CD14-positive monocyte (primary cell): ENCODE results near the gene GPRC5C. TPM values are rescaled to one million over a fixed set of nuclear protein-coding genes. Genes with fewer than 3 reads are reported as not detected.

Experiments
- DNase-seq, 3 donors: peaks; one replicate each; pipeline ENCODE4 v3.0.0-alpha.2; 2011 to 2022
- H2AFZ ChIP-seq: 2 replicates; pipeline ENCODE4 v1.6.0; 2012; ENCODE audit warnings: mild to moderate bottlenecking, low read depth, low read length, inconsistent platforms; ENCODE audit not compliant: insufficient read depth, poor library complexity, severe bottlenecking
- H3K27ac ChIP-seq, 2 donors: 1 replicate in 1 of 2; 2 replicates in 1 of 2; pipeline ENCODE4 v1.5.1; 2012 to 2013; ENCODE audit warnings: low read length in 2 of 2, control low read depth in 1 of 2, inconsistent platforms in 1 of 2, low read depth in 1 of 2, mild to moderate bottlenecking in 1 of 2
- H3K27me3 ChIP-seq, 2 donors: one replicate each; pipeline versions ENCODE4 v1.6.0 to v1.6.1; 2011 to 2013; ENCODE audit warnings: low read length in 2 of 2; ENCODE audit not compliant: control insufficient read depth in 2 of 2, insufficient read depth in 2 of 2
- H3K36me3 ChIP-seq, 2 donors: replicated peaks in 1 of 2; 1 replicate in 1 of 2; 2 replicates in 1 of 2; pipeline versions ENCODE4 v1.5.1 to v1.6.1; 2012 to 2013; ENCODE audit warnings: low read length in 2 of 2, control low read depth in 1 of 2, inconsistent platforms in 1 of 2, mild to moderate bottlenecking in 1 of 2; ENCODE audit not compliant: insufficient read depth in 2 of 2, control insufficient read depth in 1 of 2
- H3K4me1 ChIP-seq, 2 donors: 1 replicate in 1 of 2; 2 replicates in 1 of 2; pipeline versions ENCODE4 v1.5.1 to v1.6.1; 2012 to 2013; ENCODE audit warnings: low read length in 2 of 2, control low read depth in 1 of 2, inconsistent platforms in 1 of 2, mild to moderate bottlenecking in 1 of 2, moderate library complexity in 1 of 2; ENCODE audit not compliant: insufficient read depth in 2 of 2, control insufficient read depth in 1 of 2
- H3K4me2 ChIP-seq: replicated peaks from 2 replicates; pipeline ENCODE3; 2012; ENCODE audit warnings: low read length, moderate library complexity, mild to moderate bottlenecking; ENCODE audit not compliant: poor library complexity, severe bottlenecking; ENCODE audit errors: extremely low read depth
- H3K4me3 ChIP-seq, 3 experiments: fragments of 200-600 bp in 1 of 3; sonication (generic) in 1 of 3; replicated peaks in 1 of 3; 1 replicate in 2 of 3; 2 replicates in 1 of 3; pipeline ENCODE4 v1.5.1; 2011 to 2013; ENCODE audit warnings: low read length in 3 of 3, mild to moderate bottlenecking in 3 of 3, control low read depth in 2 of 3, low read depth in 2 of 3, inconsistent platforms in 1 of 3, moderate library complexity in 1 of 3
- H3K79me2 ChIP-seq: 2 replicates; pipeline ENCODE4 v1.6.0; 2012; ENCODE audit warnings: mild to moderate bottlenecking, control low read depth, inconsistent platforms, low read length, moderate library complexity; ENCODE audit not compliant: insufficient read depth
- H3K9ac ChIP-seq: 2 replicates; pipeline ENCODE4 v1.6.0; 2017; ENCODE audit warnings: low read length, mild to moderate bottlenecking; ENCODE audit not compliant: insufficient read depth, poor library complexity, severe bottlenecking
- H3K9me3 ChIP-seq, 2 donors: replicated peaks in 1 of 2; 1 replicate in 1 of 2; 2 replicates in 1 of 2; pipeline versions ENCODE4 v1.5.1 to v1.6.1; 2012 to 2013; ENCODE audit warnings: low read length in 2 of 2, control low read depth in 1 of 2; ENCODE audit not compliant: control insufficient read depth in 1 of 2, insufficient read depth in 1 of 2
- H4K20me1 ChIP-seq: 2 replicates; pipeline ENCODE4 v1.6.0; 2012; ENCODE audit warnings: mild to moderate bottlenecking, low read length, control low read depth, moderate library complexity; ENCODE audit not compliant: insufficient read depth
- H3K27ac Mint-ChIP-seq, 7 donors: one replicate each; pipeline ENCODE4 v1.8.0; 2020; ENCODE audit warnings: mild to moderate bottlenecking in 7 of 7, mixed read lengths in 7 of 7, moderate library complexity in 6 of 7, inconsistent platforms in 2 of 7
- H3K27me3 Mint-ChIP-seq, 3 donors: one replicate each; pipeline ENCODE4 v1.8.0; 2021 to 2022; ENCODE audit warnings: low read depth in 3 of 3, mild to moderate bottlenecking in 3 of 3, mixed read lengths in 3 of 3, moderate library complexity in 3 of 3, inconsistent platforms in 1 of 3
- H3K36me3 Mint-ChIP-seq, 2 donors: one replicate each; pipeline ENCODE4 v1.8.0; 2020; ENCODE audit warnings: mixed read lengths in 2 of 2, inconsistent platforms in 1 of 2, mild to moderate bottlenecking in 1 of 2
- H3K4me1 Mint-ChIP-seq: one replicate; pipeline ENCODE4 v1.8.0; 2020; ENCODE audit warnings: mild to moderate bottlenecking, mixed read lengths
- H3K4me3 Mint-ChIP-seq, 2 donors: one replicate each; pipeline ENCODE4 v1.8.0; 2020; ENCODE audit warnings: mild to moderate bottlenecking in 2 of 2, mixed read lengths in 2 of 2, moderate library complexity in 1 of 2
- H3K9me3 Mint-ChIP-seq, 7 donors: one replicate each; pipeline ENCODE4 v1.8.0; 2020 to 2022; ENCODE audit warnings: mixed read lengths in 7 of 7, mild to moderate bottlenecking in 6 of 7, moderate library complexity in 6 of 7, inconsistent platforms in 2 of 7
- WGBS: methylation state at CpG from one replicate; pipeline ENCODE4 v1.1.5; 2013; ENCODE audit warnings: missing lambda C conversion rate; ENCODE audit not compliant: insufficient coverage; 5-methylcytosine and 5-hydroxymethylcytosine counted together
- intact Hi-C, 2 donors: fragments of 100-400 bp; cut with micrococcal nuclease; formaldehyde crosslinking; loops; one replicate each; pipeline versions ENCODE4 v1.15.0 to v1.15.1; 2023
- polyA plus RNA-seq, 3 donors: library from polyadenylated mRNA; depleted of rRNA in 1 of 3; unstranded in 2 of 3; stranded (reverse) in 1 of 3; fragments of 300-500 nt in 2 of 3; fragments of >200 nt in 1 of 3; fragmentation: Illumina TruSeq in 2 of 3; gene quantifications; 1 replicate in 2 of 3; 2 replicates in 1 of 3; pipeline ENCODE4 v1.2.3, GENCODE V29; 2012 to 2021
- TF ChIP-seq, protein P1 (sequence below): fragments of 200-600 bp; IDR thresholded peaks from one replicate; pipeline ENCODE4 v1.8.0; 2022; ENCODE audit warnings: antibody characterized with exemption, mild to moderate bottlenecking

The GPRC5C gene
- polyA plus RNA-seq, 3 donors = 0.47 to 3.3 (median 1.9) TPM

DNA sequence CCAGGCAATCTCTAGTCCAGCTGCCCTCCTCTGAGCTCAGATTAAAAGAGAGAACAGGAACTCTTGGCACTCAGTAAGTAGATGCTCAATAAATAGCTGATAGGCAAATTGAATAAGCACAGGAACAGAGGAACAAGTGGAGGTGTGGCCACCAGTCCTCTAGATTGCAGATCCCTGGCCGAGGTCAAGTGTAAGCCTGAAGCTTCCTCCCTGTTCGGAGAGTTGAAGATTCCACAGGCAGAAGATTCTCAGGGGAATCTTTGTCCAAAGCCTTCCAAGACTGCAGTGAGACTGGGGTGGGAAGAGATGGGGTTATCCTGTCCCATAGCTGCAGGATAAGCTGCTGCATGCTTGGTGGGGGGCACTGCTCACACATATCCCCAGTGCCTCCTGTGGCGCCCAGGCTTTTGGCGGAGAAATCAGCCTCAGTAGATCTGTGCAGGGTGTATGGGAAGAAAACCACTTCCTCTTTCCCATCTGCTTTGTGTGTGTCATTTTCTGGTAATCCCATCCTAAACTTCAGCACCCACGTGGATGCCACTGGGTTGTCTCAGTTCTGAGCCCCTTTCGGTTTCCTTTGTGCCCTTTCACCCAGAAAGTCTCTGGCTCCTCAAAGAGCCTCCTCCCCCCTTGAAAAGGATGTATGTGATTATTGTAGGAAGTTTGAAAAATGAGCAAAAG is 46.7 kb downstream of the GPRC5C start:
- Histone ChIP-seq H3K4me3 (peak overlapping the region in 1 of 3 experiments; percentile 66), H3K36me3 (peaks cover 80 to 88% of the 10 kb centered on the region in 2 donors), H3K4me1 (peaks cover 34 to 42% of the 10 kb centered on the region in 2 donors), H2AFZ (no peak overlapping the region), H3K9ac (peak overlapping the region; percentile 5), H3K27ac (peak overlapping the region; percentile 81 to 83), H3K4me2 (peak overlapping the region; percentile 63), H3K79me2 (peaks cover 26% of the 10 kb centered on the region), H3K9me3 (peaks cover 10 to 11% of the 10 kb centered on the region in 2 donors), H3K27me3 (no peaks in the 10 kb centered on the region), H4K20me1 (peaks cover 94% of the 10 kb centered on the region)
- Mint-ChIP-seq H3K36me3 (peaks cover 86 to 94% of the 10 kb centered on the region in 2 donors), H3K9me3 (peaks cover 11 to 20% (median 13%) of the 10 kb centered on the region in 7 donors), H3K4me3 (peak overlapping the region; percentile 54 to 80), H3K27me3 (peaks cover 0 to 5% (median 0%) of the 10 kb centered on the region in 3 donors), H3K4me1 (peaks cover 44% of the 10 kb centered on the region), H3K27ac (peak overlapping the region; percentile 84 to 95 (median 90))
- no CpG with 5 or more reads among the region's 6 CpGs for WGBS
- TF ChIP-seq, protein P1, sequence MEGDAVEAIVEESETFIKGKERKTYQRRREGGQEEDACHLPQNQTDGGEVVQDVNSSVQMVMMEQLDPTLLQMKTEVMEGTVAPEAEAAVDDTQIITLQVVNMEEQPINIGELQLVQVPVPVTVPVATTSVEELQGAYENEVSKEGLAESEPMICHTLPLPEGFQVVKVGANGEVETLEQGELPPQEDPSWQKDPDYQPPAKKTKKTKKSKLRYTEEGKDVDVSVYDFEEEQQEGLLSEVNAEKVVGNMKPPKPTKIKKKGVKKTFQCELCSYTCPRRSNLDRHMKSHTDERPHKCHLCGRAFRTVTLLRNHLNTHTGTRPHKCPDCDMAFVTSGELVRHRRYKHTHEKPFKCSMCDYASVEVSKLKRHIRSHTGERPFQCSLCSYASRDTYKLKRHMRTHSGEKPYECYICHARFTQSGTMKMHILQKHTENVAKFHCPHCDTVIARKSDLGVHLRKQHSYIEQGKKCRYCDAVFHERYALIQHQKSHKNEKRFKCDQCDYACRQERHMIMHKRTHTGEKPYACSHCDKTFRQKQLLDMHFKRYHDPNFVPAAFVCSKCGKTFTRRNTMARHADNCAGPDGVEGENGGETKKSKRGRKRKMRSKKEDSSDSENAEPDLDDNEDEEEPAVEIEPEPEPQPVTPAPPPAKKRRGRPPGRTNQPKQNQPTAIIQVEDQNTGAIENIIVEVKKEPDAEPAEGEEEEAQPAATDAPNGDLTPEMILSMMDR = no peak
- intact Hi-C loops = no loop called here
- peak; percentile 80 to 91 (median 90) for DNase-seq

DNA sequence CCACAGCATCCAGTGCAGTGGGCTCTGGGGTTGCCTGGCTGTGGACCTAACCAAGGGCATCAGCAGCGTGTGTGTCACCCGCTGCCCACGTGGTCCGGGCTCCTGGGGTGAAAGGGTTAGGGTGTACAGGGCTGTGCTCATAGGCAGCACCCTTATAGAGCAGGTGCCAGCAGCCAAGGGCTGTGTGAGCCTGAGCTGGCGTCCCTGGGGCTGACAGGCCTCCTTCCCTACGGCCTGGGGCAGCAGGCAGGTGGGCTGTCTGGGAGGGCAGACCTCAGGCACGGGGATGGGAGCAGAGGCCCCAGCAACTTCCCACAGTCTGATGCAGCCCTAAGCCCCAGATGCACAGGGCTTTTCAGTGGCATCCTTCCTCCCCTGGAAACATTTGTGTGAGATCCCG is 48.4 kb downstream of the GPRC5C start:
- peaks cover 2 to 8% (median 4%) of the 10 kb centered on the region in 7 donors for H3K9me3 Mint-ChIP-seq
- peak overlapping the region in 3 of 7 donors; percentile 55 to 71 (median 57) for H3K27ac Mint-ChIP-seq
- H3K79me2 ChIP-seq = peaks cover 10% of the 10 kb centered on the region
- H4K20me1 ChIP-seq = peaks cover 94% of the 10 kb centered on the region
- H3K4me3 ChIP-seq = no peak overlapping the region
- no peak overlapping the region for H3K4me2 ChIP-seq
- no peak for DNase-seq
- no peaks in the 10 kb centered on the region for H3K27me3 ChIP-seq
- intact Hi-C loops = no loop called here
- H3K9ac ChIP-seq = no peak overlapping the region
- peaks cover 80 to 88% of the 10 kb centered on the region in 2 donors for H3K36me3 ChIP-seq
- peaks cover 34 to 42% of the 10 kb centered on the region in 2 donors for H3K4me1 ChIP-seq
- TF ChIP-seq, protein P1 = no peak
- no peak overlapping the region for H3K4me3 Mint-ChIP-seq
- H3K4me1 Mint-ChIP-seq = peaks cover 41% of the 10 kb centered on the region
- no peak overlapping the region for H2AFZ ChIP-seq
- peak overlapping the region in 1 of 2 donors; percentile 83 for H3K27ac ChIP-seq
- H3K27me3 Mint-ChIP-seq = peaks cover 0 to 5% (median 0%) of the 10 kb centered on the region in 3 donors
- peaks cover 0 to 5% of the 10 kb centered on the region in 2 donors for H3K9me3 ChIP-seq
- 94% methylated on average over 5 of the region's 8 CpGs for WGBS
- peaks cover 86 to 94% of the 10 kb centered on the region in 2 donors for H3K36me3 Mint-ChIP-seq
